Astrocyte of the cerebellum (primary cell): ENCODE results near the gene SMIM14.
"Not testable (repeated sequence)": the region's sequence is repeated elsewhere in the genome, so short reads cannot be mapped to it uniquely, and the experiment has no call there.

ENCODE experiments used
- DNase-seq: peaks from one replicate; pipeline ENCODE4 v3.0.0-alpha.2; 2011; ENCODE audit warnings: low read depth
- H3K4me3 ChIP-seq: 2 replicates; pipeline ENCODE4 v1.5.1; 2011; ENCODE audit warnings: mild to moderate bottlenecking, low read depth, low read length, moderate library complexity
- in situ Hi-C: cut with HindIII; loops from 2 replicates; pipeline ENCODE4 v1.10.0; 2017; ENCODE audit warnings: low sequenced_read_pairs
- TF ChIP-seq, protein P1 (sequence below): IDR thresholded peaks from 2 replicates; pipeline ENCODE4 v1.5.1; 2012; ENCODE audit warnings: low read length, low read depth, moderate library complexity, mild to moderate bottlenecking; ENCODE audit errors: missing control alignments

Gene SMIM14

DNA sequence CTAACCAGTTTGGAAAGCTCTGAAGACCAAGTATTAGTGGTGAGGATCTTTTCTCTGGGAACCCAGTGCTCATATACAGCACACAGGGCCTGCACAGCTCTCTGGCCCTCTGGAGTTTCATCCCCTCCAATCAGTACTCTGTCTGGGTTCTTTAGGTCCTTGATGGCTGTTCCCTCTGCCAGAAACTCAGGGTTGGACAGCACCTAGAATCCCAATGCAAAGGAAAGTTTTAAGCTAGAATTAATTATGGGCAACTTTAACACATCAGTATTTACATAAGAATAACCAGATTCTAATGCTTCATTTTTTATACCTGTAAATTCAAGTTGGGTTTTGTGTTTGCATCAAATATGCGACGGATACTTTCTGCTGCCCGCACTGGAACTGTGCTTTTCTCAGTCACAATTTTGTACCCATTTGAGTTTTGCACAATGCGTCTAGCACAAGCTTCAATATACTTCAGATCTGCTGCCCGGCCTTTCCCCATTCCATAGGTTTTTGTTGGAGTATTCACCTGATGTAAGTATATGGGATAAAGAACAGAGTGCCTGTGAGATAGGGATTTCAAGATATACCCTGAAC lies 128.2 kb downstream of the SMIM14 start:
- no peak for DNase-seq
- no peak overlapping the region for H3K4me3 ChIP-seq
- TF ChIP-seq, protein P1, sequence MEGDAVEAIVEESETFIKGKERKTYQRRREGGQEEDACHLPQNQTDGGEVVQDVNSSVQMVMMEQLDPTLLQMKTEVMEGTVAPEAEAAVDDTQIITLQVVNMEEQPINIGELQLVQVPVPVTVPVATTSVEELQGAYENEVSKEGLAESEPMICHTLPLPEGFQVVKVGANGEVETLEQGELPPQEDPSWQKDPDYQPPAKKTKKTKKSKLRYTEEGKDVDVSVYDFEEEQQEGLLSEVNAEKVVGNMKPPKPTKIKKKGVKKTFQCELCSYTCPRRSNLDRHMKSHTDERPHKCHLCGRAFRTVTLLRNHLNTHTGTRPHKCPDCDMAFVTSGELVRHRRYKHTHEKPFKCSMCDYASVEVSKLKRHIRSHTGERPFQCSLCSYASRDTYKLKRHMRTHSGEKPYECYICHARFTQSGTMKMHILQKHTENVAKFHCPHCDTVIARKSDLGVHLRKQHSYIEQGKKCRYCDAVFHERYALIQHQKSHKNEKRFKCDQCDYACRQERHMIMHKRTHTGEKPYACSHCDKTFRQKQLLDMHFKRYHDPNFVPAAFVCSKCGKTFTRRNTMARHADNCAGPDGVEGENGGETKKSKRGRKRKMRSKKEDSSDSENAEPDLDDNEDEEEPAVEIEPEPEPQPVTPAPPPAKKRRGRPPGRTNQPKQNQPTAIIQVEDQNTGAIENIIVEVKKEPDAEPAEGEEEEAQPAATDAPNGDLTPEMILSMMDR: no peak
- in situ Hi-C loops: no loop called here

GRCh38 chr4:39505581-39505980 lies 133.1 kb downstream of the SMIM14 start:
- TF ChIP-seq, protein P1: no peak
- no peak for DNase-seq
- no peak overlapping the region for H3K4me3 ChIP-seq
- in situ Hi-C loops: loop anchor here (5.0 kb wide), 1 partner anchor 38 kb away; no protein-coding TSS in a partner anchor

- TF ChIP-seq, protein P1: no peak
- in situ Hi-C loops: no loop called here
- no peak overlapping the region for H3K4me3 ChIP-seq
- no peak for DNase-seq
Measured at GRCh38 chr4:39504538-39504937, 134.1 kb downstream of the SMIM14 start.

DNA sequence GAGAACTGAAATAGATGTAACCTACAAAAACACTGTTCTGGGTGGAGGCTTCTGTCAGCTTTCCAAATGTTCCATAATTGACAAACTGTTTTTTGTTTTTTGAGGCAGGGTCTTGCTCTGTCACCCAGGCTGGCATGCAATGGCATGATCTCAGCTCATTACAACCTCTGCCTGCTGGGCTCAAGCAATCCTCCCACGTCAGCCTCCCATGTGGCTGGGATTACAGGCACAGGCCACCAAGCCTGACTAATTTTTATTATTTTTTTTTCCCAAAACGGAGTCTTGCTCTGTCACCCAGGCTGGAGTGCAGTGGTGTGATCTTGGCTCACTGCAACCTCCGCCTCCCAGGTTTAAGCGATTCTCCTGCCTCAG lies 136.0 kb downstream of the SMIM14 start:
- DNase-seq, H3K4me3 ChIP-seq, in situ Hi-C loops: not testable (repeated sequence)

GRCh38 chr4:39502019-39502663 lies 136.5 kb downstream of the SMIM14 start:
- in situ Hi-C loops: no loop called here
- TF ChIP-seq, protein P1: no peak
- no peak for DNase-seq
- H3K4me3 ChIP-seq: no peak overlapping the region

DNA sequence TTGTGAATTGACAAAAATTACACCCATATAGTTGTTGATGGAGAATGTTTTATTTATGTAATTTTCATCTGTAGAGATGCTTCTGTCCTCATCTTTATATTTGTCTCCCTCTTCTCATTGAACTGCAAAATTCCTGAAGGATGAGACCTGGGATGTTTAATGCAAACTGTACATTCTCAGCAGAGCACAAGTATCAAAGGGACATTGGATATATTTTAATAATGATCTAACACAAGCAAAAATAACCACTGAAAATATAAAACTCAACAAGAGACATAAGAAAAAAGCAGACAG lies 140.0 kb downstream of the SMIM14 start:
- DNase-seq: no peak
- TF ChIP-seq, protein P1: no peak
- H3K4me3 ChIP-seq: no peak overlapping the region
- in situ Hi-C loops: no loop called here

DNA sequence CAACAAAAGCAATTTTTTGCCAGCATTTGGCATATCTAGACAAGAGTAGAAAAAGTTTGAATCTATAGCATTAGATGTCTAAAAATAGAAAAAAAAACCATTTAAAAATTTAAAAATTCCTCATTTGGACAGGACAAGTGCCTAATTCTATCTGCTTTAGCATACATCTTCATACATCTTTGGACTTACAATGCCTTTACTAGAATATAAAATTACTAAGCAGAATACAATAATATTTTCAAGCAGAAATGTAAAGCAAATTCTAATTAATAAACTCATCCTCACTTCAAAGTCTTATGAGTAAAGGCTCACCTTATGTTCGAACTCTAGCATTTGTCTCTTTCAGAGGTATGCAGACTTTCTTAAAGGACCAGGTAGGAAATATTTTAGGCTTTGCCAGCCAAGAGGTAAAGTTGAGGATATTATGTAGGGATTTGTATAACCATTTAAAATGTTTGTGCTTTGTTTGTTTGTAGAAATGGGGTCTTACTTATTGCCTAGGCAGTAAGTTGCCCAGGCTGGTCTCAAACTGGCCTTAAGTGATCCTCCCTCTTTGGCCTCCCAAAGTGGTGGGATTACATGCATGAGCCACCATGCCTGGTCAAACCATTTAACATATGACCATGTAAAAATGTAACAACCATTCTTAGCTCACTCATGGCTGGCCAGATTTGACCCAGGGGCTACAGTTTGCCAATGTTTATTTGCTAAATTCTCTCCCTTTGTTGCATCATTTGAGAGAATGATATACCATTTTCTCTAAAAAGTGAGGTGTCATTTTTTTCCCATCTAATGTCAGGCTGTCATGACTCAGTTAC lies 140.5 kb downstream of the SMIM14 start:
- in situ Hi-C loops: no loop called here
- no peak for DNase-seq
- TF ChIP-seq, protein P1: no peak
- no peak overlapping the region for H3K4me3 ChIP-seq
